LNCAP (cell line): Measurements from ENCODE around the gene SLC51A.

Source experiments
- TF ChIP-seq, protein P1 (sequence below): fragments of 450-650 bp; IDR thresholded peaks from 2 replicates; pipeline ENCODE4 v1.5.1; 2017; ENCODE audit warnings: mild to moderate bottlenecking

The SLC51A gene

DNA sequence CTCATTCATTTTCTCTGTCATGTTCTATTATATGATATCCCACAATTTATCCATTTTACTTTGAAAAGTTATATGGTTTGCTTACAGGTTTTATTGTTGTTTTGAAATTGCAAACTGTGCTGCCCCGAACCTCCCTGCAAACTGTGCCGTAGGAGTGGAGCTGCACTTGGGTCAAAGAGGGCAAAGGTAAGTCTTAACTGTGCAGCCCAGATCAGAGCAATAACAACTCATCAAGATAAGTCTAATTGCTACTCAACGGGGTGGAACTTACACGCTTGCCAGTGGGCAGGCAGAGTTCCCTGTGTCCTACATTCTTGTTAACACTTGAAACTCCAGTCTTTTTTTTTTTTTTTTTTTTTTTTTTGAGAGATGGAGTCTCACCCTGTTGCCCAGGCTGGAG, 38.4 kb upstream of the SLC51A start:
- TF ChIP-seq, protein P1, sequence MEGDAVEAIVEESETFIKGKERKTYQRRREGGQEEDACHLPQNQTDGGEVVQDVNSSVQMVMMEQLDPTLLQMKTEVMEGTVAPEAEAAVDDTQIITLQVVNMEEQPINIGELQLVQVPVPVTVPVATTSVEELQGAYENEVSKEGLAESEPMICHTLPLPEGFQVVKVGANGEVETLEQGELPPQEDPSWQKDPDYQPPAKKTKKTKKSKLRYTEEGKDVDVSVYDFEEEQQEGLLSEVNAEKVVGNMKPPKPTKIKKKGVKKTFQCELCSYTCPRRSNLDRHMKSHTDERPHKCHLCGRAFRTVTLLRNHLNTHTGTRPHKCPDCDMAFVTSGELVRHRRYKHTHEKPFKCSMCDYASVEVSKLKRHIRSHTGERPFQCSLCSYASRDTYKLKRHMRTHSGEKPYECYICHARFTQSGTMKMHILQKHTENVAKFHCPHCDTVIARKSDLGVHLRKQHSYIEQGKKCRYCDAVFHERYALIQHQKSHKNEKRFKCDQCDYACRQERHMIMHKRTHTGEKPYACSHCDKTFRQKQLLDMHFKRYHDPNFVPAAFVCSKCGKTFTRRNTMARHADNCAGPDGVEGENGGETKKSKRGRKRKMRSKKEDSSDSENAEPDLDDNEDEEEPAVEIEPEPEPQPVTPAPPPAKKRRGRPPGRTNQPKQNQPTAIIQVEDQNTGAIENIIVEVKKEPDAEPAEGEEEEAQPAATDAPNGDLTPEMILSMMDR: no peak

DNA sequence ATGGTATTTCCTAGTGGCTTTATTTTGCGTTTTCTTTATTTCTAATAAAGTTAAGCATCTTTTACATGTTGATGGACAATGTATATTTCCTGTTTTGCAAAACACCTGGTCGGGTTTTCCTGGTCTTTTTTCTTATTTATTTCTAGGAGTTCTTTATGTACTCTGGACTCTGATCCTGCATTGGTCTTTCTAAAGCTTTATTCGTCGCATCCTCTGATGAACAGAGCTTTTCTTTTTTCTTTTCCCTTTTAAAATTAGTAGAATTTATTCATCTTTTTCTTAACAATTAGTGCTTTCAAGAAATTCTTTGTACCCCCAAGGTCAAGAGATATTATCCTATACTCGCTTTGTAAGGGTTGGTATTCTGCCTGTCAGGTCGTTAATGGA, 37.3 kb upstream of the SLC51A start:
- TF ChIP-seq, protein P1: no peak

DNA sequence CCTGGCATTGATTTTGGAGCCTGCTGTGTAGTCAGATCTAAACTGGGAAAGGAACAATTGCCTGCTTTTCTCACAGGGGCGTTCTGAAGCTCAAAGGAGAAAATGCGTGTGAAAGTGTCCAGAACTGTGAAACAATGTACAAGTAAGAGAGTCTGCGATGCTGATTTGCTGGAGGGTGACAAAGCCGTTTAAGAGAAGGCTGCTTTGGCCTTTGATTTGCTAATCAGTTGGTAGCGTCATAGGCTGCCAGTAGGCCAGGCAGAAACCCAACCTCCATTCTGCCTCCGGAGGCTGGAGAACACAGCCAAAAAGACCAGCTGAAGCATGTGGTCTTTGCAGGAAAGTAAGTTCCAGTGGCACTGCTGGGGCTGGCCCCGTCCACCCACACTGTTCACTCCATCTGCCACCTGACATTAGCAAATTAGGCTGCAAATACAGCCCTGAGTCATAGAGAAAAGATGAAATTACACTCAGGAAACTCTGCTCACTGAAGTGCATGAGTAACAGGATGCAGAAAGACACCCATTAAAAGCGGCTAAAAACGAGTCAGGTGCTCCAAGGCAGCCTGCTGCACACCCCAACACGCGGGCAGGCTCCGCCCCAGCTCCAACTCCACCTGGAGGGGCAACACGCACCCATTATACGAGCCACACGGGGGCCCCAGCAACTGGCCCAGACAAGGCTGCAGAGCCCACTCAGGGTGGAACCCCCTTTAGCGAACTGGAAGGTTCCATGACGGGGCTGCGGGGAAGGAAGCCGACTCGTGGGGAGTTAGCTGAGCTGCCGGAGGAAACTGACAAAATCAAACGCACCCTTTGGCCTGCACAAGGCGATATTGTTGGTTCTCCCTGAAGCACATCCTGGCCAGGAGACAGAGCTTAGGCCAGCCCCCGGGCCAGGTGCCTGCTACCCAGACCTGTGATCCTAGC, 36.7 kb upstream of the SLC51A start:
- TF ChIP-seq, protein P1: no peak

DNA sequence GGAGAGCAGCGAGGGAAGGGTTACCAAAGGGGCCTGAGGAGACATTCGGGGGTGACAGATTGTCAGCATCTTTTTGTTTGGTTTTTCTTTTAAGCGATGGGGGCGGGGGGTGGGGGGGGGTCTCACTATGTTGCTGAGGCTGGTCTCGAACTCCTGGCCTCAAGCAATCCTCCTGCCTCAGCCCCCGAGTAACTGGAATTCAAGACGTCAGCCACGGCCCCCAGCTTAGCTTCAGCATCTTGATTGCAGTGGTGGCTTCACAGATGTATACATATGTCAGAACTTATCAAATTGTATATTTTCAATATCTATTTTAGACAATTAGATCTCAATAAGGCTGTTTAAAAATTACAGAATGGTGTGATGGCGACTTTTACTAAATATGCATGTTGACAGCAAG, 36.0 kb upstream of the SLC51A start:
- TF ChIP-seq, protein P1: no peak

DNA sequence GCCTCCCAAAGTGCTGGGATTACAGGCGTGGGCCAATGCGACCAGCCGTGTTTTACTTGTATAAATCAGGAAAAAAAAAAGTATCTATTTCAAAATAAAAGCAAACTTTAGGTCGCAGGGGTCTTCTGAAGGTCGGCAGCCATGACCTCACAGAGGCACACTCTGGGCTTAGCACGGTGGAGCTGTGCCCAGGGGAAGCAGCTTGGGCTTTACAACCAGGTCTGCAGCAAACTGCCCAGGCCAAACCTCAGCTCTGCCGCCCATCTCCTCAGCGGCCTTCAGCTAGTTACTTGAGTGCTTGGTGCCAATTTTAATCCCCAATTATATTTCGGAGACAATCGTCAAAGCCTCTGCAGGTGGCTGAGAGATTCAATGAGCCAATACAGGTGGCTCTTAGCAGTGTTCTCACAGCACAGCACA, 35.2 kb upstream of the SLC51A start:
- TF ChIP-seq, protein P1: no peak

DNA sequence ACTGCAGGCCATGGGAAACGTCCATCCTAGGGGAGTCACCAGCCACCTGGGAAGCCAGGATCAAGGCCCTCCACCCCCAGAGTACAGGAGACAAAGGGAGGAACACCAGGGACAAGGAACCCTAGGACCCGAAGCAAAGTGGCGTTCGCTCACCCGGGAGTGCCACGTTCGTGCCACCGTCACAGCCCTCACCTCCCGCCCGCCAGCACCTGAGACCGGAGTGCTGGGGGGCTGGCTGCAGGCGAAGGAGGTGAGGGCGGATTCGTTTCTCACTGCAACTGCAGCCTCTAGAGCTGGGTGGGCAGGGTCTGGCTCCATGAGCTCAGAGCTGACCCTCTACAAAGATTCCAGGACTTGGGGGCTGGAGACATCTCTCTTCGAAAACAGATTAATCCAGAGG, 31.5 kb upstream of the SLC51A start:
- TF ChIP-seq, protein P1: no peak

DNA sequence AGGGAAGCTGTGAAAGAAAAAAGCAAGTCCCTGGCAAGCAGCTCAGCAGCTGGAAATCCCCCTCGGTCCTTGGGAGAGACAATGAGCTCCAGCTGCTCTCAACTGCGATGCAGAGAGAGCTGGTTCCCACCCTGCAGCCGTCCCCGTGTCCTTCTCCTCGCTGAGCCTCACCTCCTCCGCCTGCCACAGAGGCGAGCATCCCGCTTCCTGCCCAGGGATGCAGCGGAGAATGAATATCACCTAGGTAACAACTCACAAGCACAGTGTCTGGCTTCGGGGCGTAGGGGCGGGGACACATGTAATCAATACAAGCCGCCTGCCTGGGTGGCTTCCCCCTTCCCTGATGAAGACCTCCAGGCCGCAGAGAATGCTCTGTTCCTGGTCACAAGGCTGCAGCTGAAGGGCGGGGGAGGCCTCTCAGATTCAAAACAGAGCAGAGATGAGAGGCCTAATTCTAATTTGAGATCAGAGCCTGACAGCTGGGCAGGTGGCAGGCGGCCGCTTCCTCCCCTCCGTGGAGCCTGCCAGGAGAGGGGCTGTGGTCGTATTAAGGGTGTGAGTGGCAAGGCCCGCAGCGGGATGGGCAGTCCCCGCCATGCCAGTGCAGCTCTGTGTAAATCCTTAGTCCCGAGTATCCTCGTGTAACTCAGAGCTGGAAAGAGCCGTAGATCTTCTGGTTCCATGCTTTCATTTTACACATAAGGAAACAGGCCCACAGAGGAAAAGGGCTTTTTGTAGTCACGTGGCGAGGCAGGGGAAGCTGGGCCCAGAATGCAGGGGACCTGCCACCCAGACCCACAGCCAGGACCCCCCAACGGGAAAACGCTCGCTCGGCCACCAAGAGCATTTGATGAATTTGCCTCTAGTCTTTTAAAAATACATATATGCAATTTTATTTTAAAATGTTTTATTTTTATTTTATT, 29.4 kb upstream of the SLC51A start:
- TF ChIP-seq, protein P1: no peak
